HG03354 (cell line): Measurements from ENCODE around the gene C13orf46.

Source experiments
- ATAC-seq: cut with Tn5 transposase; IDR thresholded peaks from one replicate; pipeline ENCODE4 v1.9.1; 2021; ENCODE audit warnings: mild to moderate bottlenecking; ENCODE audit not compliant: unreplicated experiment, poor library complexity, severe bottlenecking

C13orf46 gene

DNA sequence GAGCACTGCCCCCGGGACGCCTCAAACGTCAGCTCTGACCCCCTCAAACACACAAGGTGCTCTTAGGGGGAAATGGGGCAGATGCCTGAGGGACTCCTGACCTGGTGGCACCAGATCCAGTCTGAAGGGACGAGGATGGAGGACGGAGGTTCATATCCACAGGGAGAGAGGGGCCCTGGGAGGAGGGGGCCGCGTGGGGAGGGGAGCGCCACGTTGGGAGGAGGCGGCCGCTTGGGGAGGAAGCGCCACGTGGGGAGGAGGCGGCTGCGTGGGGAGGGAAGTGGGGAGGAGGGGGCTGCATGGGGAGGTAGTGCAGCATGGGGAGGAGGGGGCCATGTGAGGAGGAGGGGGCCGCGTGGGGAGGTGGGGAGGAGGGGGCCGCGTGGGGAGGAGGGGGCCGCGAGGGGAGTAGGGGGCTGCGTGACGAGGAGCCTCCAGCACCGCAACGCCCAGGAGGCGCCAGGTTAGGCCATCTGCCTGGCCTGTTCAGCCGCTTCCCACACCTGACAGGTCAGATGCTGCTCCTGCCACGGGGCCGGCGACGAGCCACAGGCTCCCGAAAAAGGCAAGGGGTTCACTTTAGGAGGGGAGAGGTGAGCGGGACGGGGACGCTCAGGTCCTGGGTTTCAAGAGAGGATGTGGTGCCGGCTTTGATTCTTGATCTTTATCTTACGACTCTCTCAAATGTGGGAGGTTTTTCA is 36.7 kb upstream of the C13orf46 start:
- no peak for ATAC-seq

DNA sequence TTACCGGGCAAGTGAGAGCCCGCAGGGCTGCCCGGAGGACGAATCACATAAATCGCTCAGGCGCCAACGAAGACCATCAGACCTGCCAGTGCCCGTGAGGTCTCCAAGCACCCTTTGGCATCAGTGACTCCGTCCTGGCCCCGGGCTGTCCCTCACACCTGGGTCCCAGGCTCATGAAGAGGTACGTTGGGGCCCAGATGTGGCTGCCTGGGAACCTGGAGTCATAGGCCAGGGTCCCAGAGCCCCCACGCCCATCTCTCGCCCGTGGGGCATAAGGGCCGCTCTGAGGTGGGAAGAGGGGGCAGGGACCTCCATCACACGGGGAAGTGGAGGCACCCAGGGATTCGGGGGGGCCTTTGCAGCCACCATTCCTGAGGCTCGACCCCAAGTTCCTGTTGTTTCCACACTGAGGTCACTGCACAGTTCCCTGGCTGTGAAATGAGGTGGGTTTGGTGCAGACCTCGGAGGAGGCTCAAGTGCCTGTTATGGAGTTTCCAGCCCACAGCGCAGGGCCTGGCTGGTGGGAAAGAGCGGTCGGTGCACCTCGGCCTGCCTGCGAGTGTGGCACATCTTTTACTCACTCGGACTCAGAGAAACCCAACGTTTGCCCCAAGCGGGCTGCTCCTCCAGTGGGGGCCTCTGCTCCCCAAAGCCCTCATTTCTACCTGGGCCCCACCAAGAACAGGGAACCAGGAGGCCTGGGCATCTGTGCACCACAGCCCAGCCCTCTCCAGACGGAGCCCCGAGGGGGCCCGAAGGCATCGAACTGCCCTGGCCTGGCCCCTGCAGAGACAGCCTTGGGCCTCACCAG is 35.9 kb upstream of the C13orf46 start:
- no peak for ATAC-seq

GRCh38 chr13:114008964-114009589 is 35.2 kb upstream of the C13orf46 start:
- no peak for ATAC-seq

- ATAC-seq: no peak
Observed at GRCh38 chr13:114007566-114007965, 33.7 kb upstream of the C13orf46 start.

DNA sequence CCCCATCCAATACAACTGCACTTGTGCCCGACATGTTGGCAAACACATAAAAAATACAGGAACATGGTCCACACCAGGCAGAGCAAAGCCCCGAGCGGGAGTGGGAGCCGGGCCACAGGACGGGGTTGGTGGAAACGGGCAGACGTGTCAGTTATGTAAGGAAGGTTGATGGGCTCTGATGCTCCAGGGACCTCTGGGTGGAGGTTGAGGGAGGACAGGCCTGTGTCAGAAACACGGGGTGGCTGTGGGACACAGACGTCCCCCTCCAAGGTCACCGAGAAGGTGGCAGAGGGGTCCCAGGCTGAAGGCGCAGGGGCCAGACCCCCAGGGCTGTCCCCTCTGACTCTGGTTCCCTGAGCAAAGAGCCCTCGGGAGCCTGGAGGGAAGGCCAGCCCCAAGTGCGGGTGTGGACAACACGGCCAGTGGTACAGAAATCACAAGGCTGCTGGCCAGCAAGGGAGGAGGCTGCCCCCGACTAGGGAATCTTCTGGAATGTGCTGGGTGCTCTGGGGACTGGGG is 31.4 kb upstream of the C13orf46 start:
- ATAC-seq: no peak

GRCh38 chr13:114004420-114005205 is 30.7 kb upstream of the C13orf46 start:
- ATAC-seq: no peak

DNA sequence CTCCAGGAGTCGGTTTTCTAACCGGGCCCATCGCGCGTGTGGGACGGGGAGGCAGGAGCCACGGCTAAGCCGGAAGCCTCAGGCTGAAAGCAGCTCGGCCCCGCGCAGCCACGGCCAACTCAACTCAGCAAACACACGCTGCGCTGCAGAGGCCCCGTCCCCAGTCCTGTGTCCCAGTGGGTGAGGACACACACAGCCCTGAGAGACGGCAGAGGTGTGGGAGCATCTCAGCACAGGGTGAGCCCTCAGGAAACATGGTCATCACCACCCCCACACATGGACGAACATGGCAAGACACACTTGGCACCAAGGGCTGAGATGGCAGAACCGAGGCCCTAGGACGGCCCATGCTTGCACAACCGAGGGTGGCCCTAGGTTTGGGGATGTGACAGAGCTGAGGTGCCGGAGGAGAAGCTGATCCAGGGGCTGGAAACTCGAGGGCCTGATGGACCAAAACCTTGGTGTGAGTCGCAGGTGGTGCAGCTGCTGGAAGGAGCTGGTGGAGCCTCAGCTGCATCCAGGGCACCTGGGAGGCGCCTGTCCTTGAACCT is 29.0 kb upstream of the C13orf46 start:
- no peak for ATAC-seq

- no peak for ATAC-seq
Observed at GRCh38 chr13:114002009-114002544, 28.2 kb upstream of the C13orf46 start.

GRCh38 chr13:114001331-114002008 is 27.6 kb upstream of the C13orf46 start:
- no peak for ATAC-seq

DNA sequence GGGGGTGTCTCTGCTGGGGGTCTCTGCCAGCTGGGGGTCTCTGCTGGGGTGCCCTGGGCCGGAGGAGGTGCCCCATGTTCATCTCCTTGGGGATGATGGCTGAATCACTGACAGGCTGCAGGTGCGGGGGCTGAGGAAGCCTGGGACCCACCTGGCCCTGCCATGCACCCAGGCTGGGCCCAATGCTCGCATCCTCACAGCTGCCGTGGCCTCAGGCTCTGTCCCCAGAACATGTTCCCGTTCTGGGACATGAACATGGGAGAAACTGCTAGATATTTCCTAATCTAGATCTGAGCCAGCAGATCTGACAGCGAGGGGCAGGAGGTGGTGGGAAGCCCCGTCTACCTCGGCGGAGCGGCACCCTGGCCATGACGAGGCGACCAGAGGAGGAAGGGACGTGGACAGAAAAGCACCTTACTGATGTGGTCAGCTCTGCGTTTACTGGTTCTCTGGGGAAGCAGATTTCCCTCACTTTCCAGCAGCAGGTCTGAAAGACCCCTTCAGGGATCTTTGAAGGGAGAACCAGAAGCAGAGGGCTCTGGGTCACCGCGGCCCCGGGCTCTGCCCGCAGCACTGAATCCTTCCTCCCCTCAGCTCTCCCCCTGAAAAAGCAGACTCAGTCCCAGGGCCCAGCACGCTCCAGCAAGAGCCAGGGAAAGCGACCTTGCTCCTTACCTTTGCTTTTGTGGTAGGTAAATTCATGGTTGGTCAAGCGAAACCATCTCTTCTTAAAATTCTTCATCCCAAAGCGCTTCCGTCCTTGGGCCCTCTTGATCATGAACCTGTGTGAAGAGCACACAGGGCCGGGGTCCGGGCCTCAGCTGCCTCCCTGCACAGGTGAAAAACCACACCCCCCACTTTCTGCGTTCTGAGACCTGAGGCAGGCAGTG is 26.5 kb upstream of the C13orf46 start:
- no peak for ATAC-seq

- no peak for ATAC-seq
Observed at GRCh38 chr13:113999618-113999910, 25.7 kb upstream of the C13orf46 start.

DNA sequence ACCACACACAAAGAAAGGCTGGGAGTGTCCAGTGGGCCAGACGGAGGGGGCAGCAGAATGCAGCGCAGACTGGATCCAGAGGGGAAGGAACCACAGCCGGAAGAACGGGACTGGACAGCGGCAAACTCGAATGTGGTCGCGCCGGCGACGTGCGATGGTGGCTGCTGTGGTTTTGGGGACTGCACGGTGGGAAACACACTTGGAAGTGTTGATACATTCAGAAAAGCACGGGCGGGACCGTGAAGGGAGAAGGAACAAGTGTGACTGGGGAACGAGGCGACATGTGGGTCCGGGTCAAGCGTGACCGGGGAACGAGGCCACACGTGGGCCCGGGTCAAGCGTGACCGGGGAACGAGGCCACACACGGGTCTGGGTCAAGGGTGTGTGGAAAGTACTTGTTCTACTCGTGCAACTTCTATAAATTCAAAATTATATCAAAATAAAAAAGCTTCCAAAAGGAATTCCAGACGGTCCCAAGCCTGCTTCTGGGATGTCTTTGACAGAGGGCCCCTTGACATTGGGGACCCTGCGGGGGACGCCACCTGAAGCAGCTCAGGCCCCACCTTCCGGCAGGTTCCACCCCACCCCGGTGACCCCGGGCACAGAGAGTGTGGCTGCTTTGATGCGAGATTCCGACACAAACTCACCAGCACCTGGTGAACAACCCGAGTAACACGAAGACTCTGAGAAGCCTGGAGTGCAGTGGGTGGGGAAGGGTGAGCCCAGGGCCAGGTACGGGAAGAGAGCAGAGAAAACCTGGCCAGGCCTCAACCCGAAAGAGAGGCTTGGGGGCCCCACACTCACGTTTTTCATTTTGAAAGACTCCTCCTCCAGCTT is 25.1 kb upstream of the C13orf46 start:
- no peak for ATAC-seq

GRCh38 chr13:113997845-113998751 is 24.2 kb upstream of the C13orf46 start:
- no peak for ATAC-seq

- no peak for ATAC-seq
Observed at GRCh38 chr13:113996912-113997745, 23.3 kb upstream of the C13orf46 start.
